ENCODE measurements around the gene CCNT2.
"Not testable (repeated sequence)": the region's sequence is repeated elsewhere in the genome, so short reads cannot be mapped to it uniquely, and the experiment has no call there.

CCNT2 gene

DNA sequence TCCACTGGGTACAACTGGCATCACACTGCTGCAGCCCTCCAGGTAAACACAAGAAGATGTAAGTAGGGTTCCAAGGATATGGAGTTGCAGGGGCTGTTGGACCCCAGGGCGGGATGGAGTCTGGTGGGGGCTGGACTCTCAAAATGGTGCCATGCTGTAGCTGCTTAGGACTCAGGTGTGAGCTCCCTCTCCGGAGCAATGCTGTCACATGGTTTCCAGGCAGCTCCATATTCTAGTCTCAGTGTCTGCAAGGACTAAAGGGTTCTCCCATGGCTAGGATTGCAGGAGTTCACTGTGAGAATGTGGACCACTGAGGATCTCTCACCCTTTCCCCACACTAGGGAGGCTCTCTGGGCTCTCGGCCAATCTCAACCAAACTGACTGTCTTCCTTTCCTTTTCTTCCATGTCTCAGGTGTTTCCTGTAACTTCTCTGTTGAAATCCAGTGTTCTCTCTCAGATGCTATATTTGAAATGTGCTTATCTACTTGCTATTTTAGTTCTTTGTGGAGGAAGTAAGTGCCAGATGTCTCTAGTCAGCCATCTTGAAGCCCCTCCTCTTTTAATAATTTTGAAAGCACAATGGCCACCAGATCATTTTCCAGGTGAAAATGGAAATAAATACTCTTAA lies 57.6 kb downstream of the CCNT2 start:
- DNase-seq, result no peak

DNA sequence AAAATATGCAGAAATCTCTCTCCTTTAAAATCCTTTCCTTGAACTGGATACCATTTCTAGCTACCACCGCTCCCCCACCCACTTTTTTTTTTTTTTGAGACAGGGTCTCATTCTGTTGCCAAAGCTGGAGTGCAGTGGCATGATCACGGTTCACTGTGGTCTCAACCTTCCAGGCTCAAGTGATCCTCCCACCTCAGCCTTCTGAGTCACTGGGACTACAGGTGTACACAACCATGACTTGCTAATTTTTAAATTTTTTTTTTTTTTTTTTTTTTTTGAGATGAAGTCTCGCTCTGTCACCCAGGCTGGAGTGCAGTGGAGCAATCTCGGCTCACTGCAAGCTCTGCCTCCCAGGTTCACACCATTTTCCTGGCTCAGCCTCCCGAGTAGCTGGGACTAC lies 58.5 kb downstream of the CCNT2 start:
- DNase-seq, result not testable (repeated sequence)

DNA sequence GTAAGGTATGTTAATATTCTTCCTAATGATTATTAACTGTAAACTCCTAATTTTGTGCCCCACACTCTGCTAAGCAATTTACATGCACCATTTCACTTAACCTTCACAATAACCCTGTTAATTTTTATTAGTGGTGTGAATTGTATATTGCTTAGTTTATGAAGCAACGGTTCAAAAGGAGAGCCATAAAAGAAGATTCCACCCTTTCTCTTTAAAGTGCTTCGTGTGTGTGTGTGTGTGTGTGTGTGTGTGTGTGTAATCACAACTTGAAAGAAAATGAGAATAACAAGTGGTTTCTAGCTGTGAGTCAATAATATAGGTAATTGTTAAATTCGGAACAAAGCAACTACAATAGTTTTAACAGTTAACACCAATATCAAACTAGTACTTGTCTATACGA lies 60.6 kb downstream of the CCNT2 start:
- no peak for DNase-seq

DNA sequence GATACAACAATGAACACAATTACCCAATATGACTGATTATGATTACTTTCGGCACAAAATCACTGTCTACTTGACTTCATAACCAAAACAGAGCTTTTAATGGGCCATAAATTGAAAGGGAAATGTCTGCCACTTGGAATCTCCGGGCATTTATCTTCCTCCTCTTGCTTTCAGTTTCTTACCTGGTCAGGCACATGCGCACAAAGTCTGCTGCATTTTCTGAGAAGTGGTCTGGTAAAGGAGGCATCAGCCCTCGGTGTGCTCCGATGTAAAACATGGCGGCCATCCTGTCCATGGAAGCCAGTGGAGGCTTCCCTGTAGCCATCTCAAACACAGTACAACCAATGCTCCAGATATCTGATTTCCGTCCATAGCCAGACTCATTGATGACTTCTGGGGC lies 62.0 kb downstream of the CCNT2 start:
- no peak for DNase-seq

DNA sequence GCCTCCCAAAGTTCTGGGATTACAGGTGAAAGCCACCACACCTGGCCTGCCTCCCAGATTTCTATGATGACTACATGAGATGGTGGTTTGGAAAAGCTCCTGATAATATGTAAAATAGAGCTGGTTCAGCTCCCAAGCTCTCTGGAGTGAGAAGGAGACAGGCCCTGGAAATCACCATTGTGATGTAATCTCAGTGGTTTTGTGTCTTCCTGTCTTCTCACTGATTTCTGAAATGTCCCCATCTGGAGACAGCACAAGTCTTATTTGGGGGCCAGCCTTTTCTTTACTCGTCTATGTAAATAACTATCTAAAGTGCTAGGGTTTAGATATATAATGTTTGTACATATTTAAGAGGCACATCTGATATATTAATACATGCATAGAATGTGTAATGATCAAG lies 64.0 kb downstream of the CCNT2 start:
- no peak for DNase-seq

DNA sequence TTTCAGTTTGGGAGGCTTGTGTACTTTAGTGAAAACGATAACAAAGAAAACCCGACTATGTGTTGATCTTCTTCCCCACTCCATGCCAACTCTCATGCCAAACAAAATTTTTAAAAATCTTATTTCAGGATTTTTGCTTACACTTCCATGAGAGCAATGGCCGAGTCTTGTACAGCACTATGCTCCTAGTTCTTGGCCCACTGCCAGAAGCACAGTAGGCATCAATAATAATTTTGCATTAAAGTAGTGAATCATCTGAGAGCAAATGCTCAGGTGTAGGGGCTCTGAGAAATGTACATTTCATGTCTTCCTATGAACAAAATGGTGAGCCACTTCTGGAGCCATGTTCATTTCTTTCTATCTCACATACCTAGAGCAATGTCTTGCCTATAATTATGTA lies 66.4 kb downstream of the CCNT2 start:
- DNase-seq, result no peak

DNA sequence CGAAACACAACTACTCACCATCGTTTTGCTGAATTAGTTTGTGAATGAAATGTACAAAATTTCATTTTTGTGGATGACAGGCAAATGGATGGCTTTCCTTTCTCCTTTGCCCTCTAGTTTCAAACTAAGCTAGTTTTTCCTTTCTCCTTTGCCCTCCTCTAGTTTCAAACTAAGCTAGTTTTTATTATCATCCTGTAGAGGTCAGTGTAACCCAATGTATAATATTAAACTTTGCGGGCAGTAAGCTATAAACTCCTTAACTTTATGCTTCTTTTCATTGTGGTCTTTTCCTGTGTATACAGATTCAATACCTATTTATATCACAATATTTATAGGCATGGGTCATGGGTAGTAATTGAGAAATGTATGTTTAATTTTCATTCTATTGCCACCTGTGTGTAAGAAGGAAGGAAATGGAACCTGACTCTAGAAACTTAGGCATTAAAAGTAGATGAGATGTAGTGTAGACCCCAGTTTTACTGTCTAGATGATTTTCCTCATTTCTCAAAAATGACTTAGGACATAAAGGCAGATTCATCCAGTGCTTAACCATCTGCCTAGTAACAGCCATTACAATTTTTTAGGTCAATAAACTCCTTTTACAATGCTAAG lies 70.5 kb downstream of the CCNT2 start:
- peak; percentile 33 for DNase-seq

DNA sequence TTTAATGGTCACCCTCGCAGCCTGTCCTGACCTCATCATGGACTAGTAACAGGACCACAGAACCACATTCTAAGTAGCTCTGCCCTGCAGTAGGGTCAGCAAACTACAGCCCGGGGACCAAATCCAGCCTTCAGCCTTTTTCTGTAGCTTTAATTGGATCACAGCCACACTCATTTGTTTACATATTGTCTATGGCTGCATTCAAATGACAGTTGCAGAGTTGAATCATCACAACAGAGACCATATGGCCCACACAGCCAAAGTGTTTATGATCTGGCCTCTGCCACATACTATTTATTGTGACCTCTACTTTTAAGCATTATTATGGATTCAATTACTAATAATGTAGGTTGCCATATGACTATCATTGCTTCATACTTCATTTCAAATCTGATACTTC lies 80.9 kb downstream of the CCNT2 start:
- DNase-seq, result no peak

DNA sequence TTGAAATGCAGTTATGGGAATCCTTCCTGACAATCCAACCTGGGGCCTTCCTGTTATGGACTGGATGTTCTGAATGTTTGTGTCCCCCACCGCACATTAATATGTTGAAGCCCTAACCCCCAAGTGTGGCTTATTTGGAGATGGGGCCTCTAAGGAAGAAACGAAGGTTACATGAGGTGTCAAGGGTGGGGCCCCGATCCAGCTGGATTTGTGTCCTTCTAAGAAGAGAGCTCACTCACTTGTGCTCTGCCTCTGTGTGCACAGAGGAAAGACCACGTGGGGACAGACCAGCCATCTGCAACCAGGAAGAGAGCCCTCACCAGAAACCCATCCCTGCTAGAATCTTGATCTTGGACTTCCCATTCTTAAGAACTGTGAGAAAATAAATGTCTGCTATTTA lies 84.2 kb downstream of the CCNT2 start:
- DNase-seq, result no peak

DNA sequence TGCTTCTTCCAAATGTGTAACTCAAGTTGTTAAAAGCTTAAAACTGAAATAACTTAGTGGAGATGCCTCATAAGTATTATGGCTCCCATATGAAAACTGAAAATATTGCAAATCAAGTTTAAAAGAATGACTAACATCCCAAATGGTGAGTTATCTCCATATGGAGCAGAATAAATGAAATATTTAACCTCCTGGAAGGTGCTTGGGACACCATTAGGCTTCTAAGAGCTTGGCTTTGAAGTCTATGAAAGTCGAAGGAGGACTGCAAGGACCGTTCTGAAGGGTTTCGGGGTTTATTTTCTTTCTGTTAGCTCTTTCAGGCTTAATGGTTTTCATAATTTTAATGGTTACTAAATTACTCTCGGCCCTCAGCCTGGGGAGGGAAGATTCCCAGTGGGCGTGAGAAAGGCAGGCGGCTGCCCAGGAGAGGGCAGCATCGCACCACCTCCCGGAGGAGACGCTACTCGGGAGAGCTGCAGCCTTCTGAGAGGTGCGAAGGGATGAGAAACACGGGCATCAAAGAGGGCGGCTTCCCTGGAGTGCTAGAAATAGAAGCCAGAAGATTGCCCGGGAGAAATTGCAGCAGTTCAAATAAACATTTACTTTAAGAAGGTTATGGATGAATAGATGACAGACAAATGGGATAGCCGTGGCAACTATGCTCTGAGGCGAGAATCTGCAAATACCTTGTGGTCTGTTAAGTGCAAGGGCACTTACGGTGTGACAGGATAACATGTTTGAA lies 85.6 kb downstream of the CCNT2 start:
- peak; percentile 74 for DNase-seq

DNA sequence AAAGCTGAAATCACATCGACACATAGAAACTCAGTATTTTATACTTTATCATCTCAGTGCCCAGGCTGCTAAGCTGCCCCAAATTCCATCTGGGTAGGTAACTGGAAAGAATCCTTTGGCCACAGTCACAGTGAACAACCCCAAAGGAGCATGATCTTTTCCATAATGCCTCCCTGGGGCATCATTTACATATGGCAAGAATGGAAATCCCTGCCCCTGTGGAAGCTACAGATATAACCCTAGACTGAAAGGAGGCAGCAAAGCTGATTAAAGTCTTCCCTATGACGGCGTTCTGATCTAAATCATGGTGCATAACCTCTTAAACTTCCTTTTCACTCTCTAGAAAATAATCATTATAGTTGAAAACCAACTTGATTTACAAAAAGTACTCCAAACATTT lies 87.1 kb downstream of the CCNT2 start:
- no peak for DNase-seq

Data from EL (cell line).